ENCODE data around the gene ZNF282. TPM values are rescaled to one million over a fixed set of nuclear protein-coding genes. Genes with fewer than 3 reads are reported as not detected.
A peak's percentile ranks its signal among the peaks of the same experiment; 100 is the strongest.

ZNF282 gene
- total and polyA plus RNA-seq, 9 of the 15 experiments (the other 6 are each of a cell fraction or from before 2014, with no cell fraction given) = 0.76 to 58.6 (median 17.4) TPM

GRCh38 chr7:149261829-149262617 is 66.7 kb downstream of the ZNF282 start, which contains the start of gene ZNF783 (continued):
- TF ChIP-seq RBM22 (IDR thresholded peaks at IDR 0.05; ENCODE audit: low read depth, low read length, poor library complexity, severe bottlenecking) = peak; percentile 31
- TF ChIP-seq ARID3A (IDR thresholded peaks at IDR 0.05; ENCODE audit: borderline replicate concordance, low read depth, low read length) = no peak
- no peak for TF ChIP-seq RBM39 (optimal IDR thresholded peaks at IDR 0.05; ENCODE audit: low read depth, low read length)
- TF ChIP-seq ZNF655 (CRISPR knock-in tag; IDR thresholded peaks at IDR 0.05) = no peak
- TF ChIP-seq NFYB (IDR thresholded peaks at IDR 0.05; ENCODE audit: extremely low read depth, insufficient read length) = no peak
- TF ChIP-seq HDAC1 (IDR thresholded peaks at IDR 0.05) = no peak; a peak in 1 of 4 replicates
- no peak for TF ChIP-seq ZNF77 (CRISPR knock-in tag; IDR thresholded peaks at IDR 0.05)
- no peak for TF ChIP-seq ZC3H8 (IDR thresholded peaks at IDR 0.05)
- no peak for TF ChIP-seq NFATC3 (IDR thresholded peaks at IDR 0.05)
- TF ChIP-seq SRSF7 (optimal IDR thresholded peaks at IDR 0.05; ENCODE audit: low read depth, low read length) = no peak
- TF ChIP-seq ETV6 (IDR thresholded peaks at IDR 0.05; ENCODE audit: borderline replicate concordance in 1 of 2, low read depth in 2 of 2, low read length in 1 of 2) = no peak
- no peak; the same call in 1 of the 2 replicates for TF ChIP-seq ETV6 (CRISPR knock-in tag; IDR thresholded peaks at IDR 0.05; ENCODE audit: borderline replicate concordance)
- TF ChIP-seq TEAD1 (CRISPR knock-in tag; IDR thresholded peaks at IDR 0.05) = peak in 1 of 2 experiments; percentile 23; a peak in 1 of 4 replicates
- TF ChIP-seq CHD1 (IDR thresholded peaks at IDR 0.05; ENCODE audit: low read length) = no peak
- TF ChIP-seq CBFB (CRISPR knock-in tag; IDR thresholded peaks at IDR 0.05) = no peak
- no peak for TF ChIP-seq SRSF1 (IDR thresholded peaks at IDR 0.05; ENCODE audit: low read depth, low read length)
- no peak for TF ChIP-seq WHSC1 (IDR thresholded peaks at IDR 0.05; ENCODE audit: low read length)
- no peak for TF ChIP-seq CGGBP1 (CRISPR knock-in tag; IDR thresholded peaks at IDR 0.05)
- no peak for TF ChIP-seq E4F1 (CRISPR knock-in tag; IDR thresholded peaks at IDR 0.05; ENCODE audit: borderline replicate concordance)
- TF ChIP-seq CHCHD3 (CRISPR knock-in tag; IDR thresholded peaks at IDR 0.05) = no peak
